Measurements from ENCODE around the gene MZF1. TPM values are rescaled to one million over a fixed set of nuclear protein-coding genes. Genes with fewer than 3 reads are reported as not detected.
A peak's percentile ranks its signal among the peaks of the same experiment; 100 is the strongest.

Gene MZF1
- total and polyA plus RNA-seq, 10 of the 15 experiments (the other 5 are each of a cell fraction or from before 2014, with no cell fraction given): 0.38 to 14.7 (median 7.2) TPM

- FAIRE-seq (no peak), ATAC-seq (no peak), DNase-seq (ENCODE audit: low read depth, low spot score) (no peak)
- no TSS peak for BruUV-seq (replicated peaks)
- H3K4me3 ChIP-seq: peak overlapping the region; percentile 89
- ChIA-PET POLR2A (interaction anchor here (0.7 to 3.0 kb wide), 7 partner anchors 29 to 240 kb away, joined by 3 to 16 read pairs (median 5); partner anchors contain the start of genes CHMP2A and UBE2M), SMC1A (ENCODE audit: uncharacterized antibody, unreplicated experiment) (interaction anchor here (1.2 to 3.6 kb wide), 4 partner anchors 19 to 1019 kb away, joined by 3 to 43 read pairs (median 3); partner anchors contain the start of gene ZNF773), RAD21 (ENCODE audit: unreplicated experiment) (interaction anchor here (0.6 to 4.0 kb wide), 4 partner anchors 35 to 137 kb away, joined by 3 to 50 read pairs (median 14); no protein-coding TSS in a partner anchor), CTCF (interaction anchor here (0.9 to 4.2 kb wide), 13 partner anchors 14 to 780 kb away, joined by 3 to 67 read pairs (median 8); partner anchors contain the start of genes CHMP2A, ZNF274, ZNF497 and ZSCAN22)
- peak overlapping the region; percentile 88 for H3K27ac ChIP-seq (ENCODE audit: control insufficient read depth, insufficient read depth)
- H3K9ac ChIP-seq (ENCODE audit: control insufficient read depth, insufficient read depth, low read length): peak overlapping the region; percentile 90
- peak overlapping the region; percentile 60 for H3K4me2 ChIP-seq (ENCODE audit: control insufficient read depth, insufficient read depth)
- in situ Hi-C loops (cut with MboI) (no loop called here), intact Hi-C loops (cut with micrococcal nuclease; ENCODE audit: unreplicated experiment) (loop anchor here (1.0 to 5.0 kb wide), 4 partner anchors 42 to 191 kb away; partner anchors contain the start of genes MZF1, ZNF446, ZNF837 and ZSCAN22)
- peaks cover 0 to 8% of the 10 kb centered on the region in 2 experiments; a peak in 3 of 4 replicates for H3K36me3 ChIP-seq (ENCODE audit: control insufficient read depth in 2 of 2, insufficient read depth in 2 of 2, low read length in 1 of 2)
- H3K4me1 ChIP-seq (ENCODE audit: control insufficient read depth, insufficient read depth, low read length): peaks cover 23% of the 10 kb centered on the region
- 3% methylated on average over 22 of the region's 22 CpGs for WGBS (ENCODE audit: insufficient coverage, insufficient replicate concordance, low lambda C conversion rate, missing lambda C conversion rate)
- H2AFZ ChIP-seq (ENCODE audit: control insufficient read depth, low read depth, low read length): no peak overlapping the region; the same call in 1 of the 2 replicates
- TF ChIP-seq POLR2AphosphoS2 (IDR thresholded peaks at IDR 0.05; ENCODE audit: low read depth, low read length) (peak; percentile 44; the same call in 1 of the 2 replicates), SPI1 (IDR thresholded peaks at IDR 0.05; ENCODE audit: borderline replicate concordance, insufficient read depth, low read depth, low read length) (peak; percentile 51; the same call in 1 of the 2 replicates), ZSCAN29 (IDR thresholded peaks at IDR 0.05) (no peak), POLR2A (IDR thresholded peaks at IDR 0.05; ENCODE audit: low read depth, low read length) (0 out of 2 replicates have a peak, but pooled peaks have one; percentile 3)
- peaks cover 39% of the 10 kb centered on the region for H3K79me2 ChIP-seq (ENCODE audit: control insufficient read depth, insufficient read depth, low read length)
- H3K27me3 ChIP-seq (replicated peaks in 1 of 2; ENCODE audit: control insufficient read depth in 2 of 2, insufficient read depth in 2 of 2, low read length in 1 of 2): no peaks in the 10 kb centered on the region
- H4K20me1 ChIP-seq (ENCODE audit: control insufficient read depth, insufficient read depth): no peaks in the 10 kb centered on the region
- no peaks in the 10 kb centered on the region for H3K9me3 ChIP-seq (replicated peaks; ENCODE audit: control insufficient read depth, insufficient read depth, low read length)
These were observed 54.7 kb downstream of the MZF1 start for GRCh38 chr19:58518256-58519086.
